Neural crest cell (in vitro differentiated cells): ENCODE measurements around the gene ZNF638. TPM values are rescaled to one million over a fixed set of nuclear protein-coding genes. Genes with fewer than 3 reads are reported as not detected.

Experiments used
- DNase-seq: peaks from one replicate; pipeline ENCODE4 v3.0.0; 2021; ENCODE audit warnings: low read depth, mixed read lengths, low spot score
- H3K27ac Mint-ChIP-seq: one replicate; pipeline ENCODE4 v1.8.0; 2021; ENCODE audit warnings: mild to moderate bottlenecking, mixed read lengths; ENCODE audit not compliant: unreplicated experiment
- H3K27me3 Mint-ChIP-seq: 2 replicates; pipeline ENCODE4 v1.8.0; 2021; ENCODE audit warnings: low read depth, mild to moderate bottlenecking, mixed read lengths
- H3K36me3 Mint-ChIP-seq: 2 replicates; pipeline ENCODE4 v1.8.0; 2021; ENCODE audit warnings: low read depth, mild to moderate bottlenecking, mixed read lengths
- H3K4me1 Mint-ChIP-seq: 2 replicates; pipeline ENCODE4 v1.8.0; 2021; ENCODE audit warnings: mixed read lengths
- H3K4me3 Mint-ChIP-seq: one replicate; pipeline ENCODE4 v1.8.0; 2021; ENCODE audit warnings: mild to moderate bottlenecking, mixed read lengths
- H3K9me3 Mint-ChIP-seq: 2 replicates; pipeline ENCODE4 v1.8.0; 2021; ENCODE audit warnings: mixed read lengths
- total RNA-seq: library from RNA; stranded (reverse); gene quantifications from 2 replicates; pipeline ENCODE4 v1.2.1, GENCODE V29; 2021
- TF ChIP-seq, protein P1 (sequence below): fragments of 200-600 bp; sonication (generic); conservative IDR thresholded peaks from 2 replicates; pipeline ENCODE4 v1.5.0; 2021; ENCODE audit warnings: antibody characterized with exemption, mild to moderate bottlenecking

Gene ZNF638
- total RNA-seq, 1 donor from 2014 or later: 159 TPM

DNA sequence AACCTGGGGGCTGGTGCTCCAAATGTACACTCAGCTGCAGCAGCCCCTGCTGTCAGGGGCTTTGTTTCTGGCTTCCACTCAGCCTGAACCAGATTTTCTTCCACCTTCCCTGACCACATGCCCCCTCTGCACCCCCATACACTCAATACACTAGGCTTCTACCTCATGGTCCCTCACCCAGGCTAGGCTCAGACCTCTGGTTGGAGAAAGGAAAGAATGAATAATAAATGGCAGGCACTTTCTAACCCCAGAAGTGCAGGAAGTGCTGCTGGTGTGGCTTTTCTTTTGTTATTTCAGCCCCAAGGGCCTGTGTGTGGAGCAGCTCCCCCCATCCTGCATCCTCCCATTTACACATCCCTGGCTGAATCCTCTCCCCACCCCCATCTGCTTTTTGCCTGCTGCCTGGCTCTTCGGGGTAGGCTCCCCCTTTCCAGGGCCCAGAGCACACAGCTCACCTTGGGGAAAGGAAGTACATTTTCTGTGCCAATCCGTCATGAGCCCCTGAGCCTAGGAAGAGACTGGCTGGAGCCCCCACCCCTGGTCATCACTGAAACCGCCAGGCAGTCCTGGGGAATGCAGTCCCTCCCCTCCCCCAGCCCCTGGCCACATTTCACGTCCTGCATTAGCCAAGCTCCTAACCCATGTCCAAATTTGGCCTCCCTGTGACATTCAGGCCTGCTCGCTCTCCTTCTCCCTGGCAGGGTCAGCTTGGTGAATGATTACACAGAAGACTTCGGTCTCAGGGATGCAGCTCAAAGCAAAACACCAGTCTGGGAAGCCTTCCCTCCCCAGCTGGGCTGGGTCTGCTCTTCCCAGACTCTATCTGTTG is 124.4 kb downstream of the ZNF638 start:
- TF ChIP-seq, protein P1, sequence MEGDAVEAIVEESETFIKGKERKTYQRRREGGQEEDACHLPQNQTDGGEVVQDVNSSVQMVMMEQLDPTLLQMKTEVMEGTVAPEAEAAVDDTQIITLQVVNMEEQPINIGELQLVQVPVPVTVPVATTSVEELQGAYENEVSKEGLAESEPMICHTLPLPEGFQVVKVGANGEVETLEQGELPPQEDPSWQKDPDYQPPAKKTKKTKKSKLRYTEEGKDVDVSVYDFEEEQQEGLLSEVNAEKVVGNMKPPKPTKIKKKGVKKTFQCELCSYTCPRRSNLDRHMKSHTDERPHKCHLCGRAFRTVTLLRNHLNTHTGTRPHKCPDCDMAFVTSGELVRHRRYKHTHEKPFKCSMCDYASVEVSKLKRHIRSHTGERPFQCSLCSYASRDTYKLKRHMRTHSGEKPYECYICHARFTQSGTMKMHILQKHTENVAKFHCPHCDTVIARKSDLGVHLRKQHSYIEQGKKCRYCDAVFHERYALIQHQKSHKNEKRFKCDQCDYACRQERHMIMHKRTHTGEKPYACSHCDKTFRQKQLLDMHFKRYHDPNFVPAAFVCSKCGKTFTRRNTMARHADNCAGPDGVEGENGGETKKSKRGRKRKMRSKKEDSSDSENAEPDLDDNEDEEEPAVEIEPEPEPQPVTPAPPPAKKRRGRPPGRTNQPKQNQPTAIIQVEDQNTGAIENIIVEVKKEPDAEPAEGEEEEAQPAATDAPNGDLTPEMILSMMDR: no peak
- Mint-ChIP-seq H3K4me3 (peak overlapping the region; percentile 54), H3K27me3 (peaks cover 55% of the 10 kb centered on the region), H3K27ac (peak overlapping the region; percentile 87), H3K4me1 (peaks cover 35% of the 10 kb centered on the region), H3K36me3 (no peaks in the 10 kb centered on the region), H3K9me3 (no peaks in the 10 kb centered on the region)
- no peak for DNase-seq

DNA sequence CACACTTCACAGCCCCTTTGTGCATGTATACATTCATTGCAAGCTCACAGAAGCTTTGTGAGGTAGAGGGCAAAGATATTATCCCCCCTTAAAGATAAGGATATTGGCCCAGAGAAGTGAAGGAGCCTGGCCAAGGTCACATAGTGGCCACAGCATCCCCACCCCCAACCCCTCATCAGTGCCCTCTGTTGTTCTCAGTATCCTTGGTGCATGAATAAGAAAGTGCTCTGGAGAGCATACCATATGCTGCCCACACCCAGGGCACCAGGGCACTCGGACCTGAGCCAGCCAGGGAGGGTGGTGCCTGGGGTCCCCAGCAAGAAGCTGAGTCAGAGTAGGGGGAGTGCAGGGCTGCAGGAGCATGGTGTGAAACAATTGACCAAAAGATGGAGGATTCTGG is 125.0 kb downstream of the ZNF638 start:
- H3K9me3 Mint-ChIP-seq: no peaks in the 10 kb centered on the region
- H3K4me3 Mint-ChIP-seq: peak overlapping the region; percentile 54
- H3K27me3 Mint-ChIP-seq: peaks cover 54% of the 10 kb centered on the region
- peak overlapping the region; percentile 87 for H3K27ac Mint-ChIP-seq
- no peaks in the 10 kb centered on the region for H3K36me3 Mint-ChIP-seq
- TF ChIP-seq, protein P1: no peak
- peaks cover 35% of the 10 kb centered on the region for H3K4me1 Mint-ChIP-seq
- no peak for DNase-seq

DNA sequence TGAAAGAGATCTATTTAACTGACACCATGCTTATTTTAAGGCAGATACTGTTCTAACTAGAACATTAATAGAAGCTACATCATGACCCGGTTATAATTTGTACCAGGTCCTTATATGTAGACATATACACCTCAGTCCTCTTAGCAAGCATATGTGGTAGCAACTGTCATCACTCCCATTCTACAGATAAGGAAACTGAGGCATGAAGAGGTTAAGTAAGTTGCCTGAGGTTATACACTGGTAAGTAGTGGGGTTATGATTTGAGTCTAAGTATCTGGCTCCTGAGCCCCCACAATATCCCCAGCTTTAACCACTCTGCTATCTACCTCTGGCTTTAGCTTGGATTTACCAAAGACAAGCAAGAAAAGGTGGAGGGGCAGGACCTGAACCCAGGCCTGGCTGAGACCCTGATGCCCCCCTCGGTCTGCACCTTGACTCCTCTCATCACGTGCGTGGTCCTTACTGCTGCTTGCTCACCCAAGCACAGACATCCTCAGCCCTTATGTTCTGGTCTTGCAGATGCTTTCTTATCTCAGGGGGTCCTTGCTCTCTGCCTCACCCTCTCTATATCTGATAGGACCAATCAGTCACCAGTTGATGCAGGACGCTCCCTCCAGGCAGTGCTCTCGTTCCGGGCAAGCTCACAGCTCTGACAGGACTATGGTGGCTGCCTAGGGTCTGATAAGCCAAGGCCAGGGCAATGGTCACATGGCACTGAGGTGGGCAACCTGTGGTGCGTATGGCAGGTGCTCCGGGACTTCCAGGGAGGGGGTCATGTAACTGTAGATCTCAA is 125.7 kb downstream of the ZNF638 start:
- Mint-ChIP-seq H3K4me1 (peaks cover 35% of the 10 kb centered on the region), H3K36me3 (no peaks in the 10 kb centered on the region), H3K27me3 (peaks cover 48% of the 10 kb centered on the region), H3K27ac (no peak overlapping the region), H3K9me3 (no peaks in the 10 kb centered on the region), H3K4me3 (no peak overlapping the region)
- TF ChIP-seq, protein P1: no peak
- no peak for DNase-seq

DNA sequence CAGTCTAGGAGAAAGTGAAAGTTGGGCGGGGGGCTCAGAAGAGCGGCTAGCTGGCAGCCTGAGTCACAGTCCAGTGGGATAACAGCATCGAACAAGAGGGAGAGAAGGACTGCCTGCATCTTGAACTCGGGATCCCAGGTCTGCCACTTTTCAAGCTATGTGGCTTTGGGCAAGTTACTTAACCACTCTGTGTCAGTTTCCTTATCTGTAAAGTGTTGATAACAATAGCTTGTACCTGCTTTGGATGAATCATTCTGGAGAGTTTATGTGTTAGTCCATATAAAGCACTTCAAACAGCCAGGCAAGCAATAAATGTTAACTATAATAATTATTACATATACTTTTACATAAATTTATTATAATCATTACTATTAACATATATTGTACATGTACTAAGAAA is 126.3 kb downstream of the ZNF638 start:
- Mint-ChIP-seq H3K4me3 (no peak overlapping the region), H3K4me1 (peaks cover 34% of the 10 kb centered on the region), H3K27me3 (peaks cover 46% of the 10 kb centered on the region), H3K36me3 (no peaks in the 10 kb centered on the region), H3K27ac (no peak overlapping the region), H3K9me3 (no peaks in the 10 kb centered on the region)
- no peak for DNase-seq
- TF ChIP-seq, protein P1: no peak

DNA sequence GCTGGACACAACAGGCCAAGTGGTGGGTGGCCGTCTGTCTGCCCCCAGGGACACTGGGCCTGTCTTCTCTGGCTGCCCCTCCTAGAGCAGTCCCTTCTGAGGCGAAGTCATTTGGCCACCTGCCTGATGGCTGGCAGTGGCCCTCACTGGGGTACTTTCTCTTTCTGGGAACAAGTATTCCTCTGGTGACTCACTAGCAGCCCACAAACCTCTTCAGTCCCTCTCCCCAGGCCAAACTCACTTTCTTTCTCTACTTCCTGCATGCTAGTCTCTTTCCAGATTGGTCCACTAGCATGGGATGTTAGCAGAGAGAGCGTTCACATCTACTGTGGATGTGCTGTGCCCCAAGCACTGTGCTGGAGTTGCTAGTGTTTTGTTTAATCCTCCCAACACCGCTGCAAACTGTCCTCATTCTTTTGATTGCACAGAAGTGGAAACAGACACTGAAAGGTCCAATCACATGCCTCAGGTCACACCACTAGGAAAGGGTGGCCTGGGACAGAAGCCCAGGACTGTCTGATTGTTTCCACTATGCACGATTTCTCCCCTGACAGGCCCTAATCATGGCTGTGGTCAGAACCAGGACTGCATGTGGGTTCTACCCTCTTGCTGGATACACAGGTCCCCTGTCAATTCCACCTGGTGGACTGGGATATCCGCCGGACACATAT is 127.0 kb downstream of the ZNF638 start:
- Mint-ChIP-seq H3K36me3 (no peaks in the 10 kb centered on the region), H3K9me3 (no peaks in the 10 kb centered on the region), H3K4me3 (no peak overlapping the region), H3K27me3 (peaks cover 42% of the 10 kb centered on the region), H3K4me1 (peaks cover 31% of the 10 kb centered on the region), H3K27ac (peak overlapping the region; percentile 16)
- TF ChIP-seq, protein P1: no peak
- no peak for DNase-seq
